Heart right ventricle (tissue), 16 donors: Measurements from ENCODE around the gene BTK. TPM values are rescaled to one million over a fixed set of nuclear protein-coding genes. Genes with fewer than 3 reads are reported as not detected.

Experiments
- ATAC-seq, 8 donors: fragments of 200-7000 bp; cut with Tn5 transposase; one replicate each; pipeline ENCODE4 v1.9.1; 2020; ENCODE audit warnings: mild to moderate bottlenecking in 8 of 8, moderate library complexity in 8 of 8, moderate number of reproducible peaks in 1 of 8
- DNase-seq, 2 donors: peaks; one replicate each; pipeline ENCODE4 v3.0.0-alpha.2; 2020
- H3K27ac ChIP-seq, 10 donors: fragments of 200-600 bp; sonication (generic) in 2 of 10; one replicate each; pipeline versions ENCODE4 v1.5.0 to v1.8.0; 2020 to 2022; ENCODE audit warnings: mild to moderate bottlenecking in 3 of 10
- H3K27me3 ChIP-seq, 7 donors: fragments of 200-600 bp; one replicate each; pipeline ENCODE4 v1.8.0; 2021 to 2022; ENCODE audit warnings: mild to moderate bottlenecking in 2 of 7
- H3K36me3 ChIP-seq, 9 donors: fragments of 200-600 bp; sonication (generic) in 1 of 9; one replicate each; pipeline versions ENCODE4 v1.5.0 to v1.8.0; 2020 to 2022; ENCODE audit warnings: mild to moderate bottlenecking in 2 of 9
- H3K4me1 ChIP-seq, 9 donors: fragments of 200-600 bp; sonication (generic) in 1 of 9; one replicate each; pipeline versions ENCODE4 v1.5.0 to v1.8.0; 2020 to 2022; ENCODE audit warnings: mild to moderate bottlenecking in 4 of 9
- H3K4me3 ChIP-seq, 10 donors: fragments of 200-600 bp; sonication (generic) in 2 of 10; one replicate each; pipeline versions ENCODE4 v1.5.0 to v1.8.0; 2020 to 2022; ENCODE audit warnings: mild to moderate bottlenecking in 7 of 10, moderate library complexity in 2 of 10
- H3K9me3 ChIP-seq, 11 donors: fragments of 200-600 bp in 10 of 11; sonication (generic) in 2 of 11; one replicate each; pipeline versions ENCODE4 v1.5.0 to v1.8.0; 2013 to 2022; ENCODE audit warnings: mild to moderate bottlenecking in 2 of 11, control low read depth in 1 of 11, moderate library complexity in 1 of 11
- WGBS, 2 donors: extraction: QIAGEN DNeasy Blood & Tissue Kit; methylation state at CpG; one replicate each; pipeline ENCODE4 v1.1.7; 2013; ENCODE audit warnings: inconsistent platforms in 1 of 2; 5-methylcytosine and 5-hydroxymethylcytosine counted together
- intact Hi-C, 10 donors: fragments of 100-400 bp; cut with DNase I; formaldehyde crosslinking; loops; one replicate each; pipeline versions ENCODE4 v1.11.1 to v1.14.2; 2022
- polyA plus RNA-seq, 2 donors: library from polyadenylated mRNA; stranded (reverse); fragments of 200-250 nt; gene quantifications; one replicate each; pipeline ENCODE4 v1.2.3, GENCODE V29; 2013
- total RNA-seq, 10 donors: library from RNA; stranded (reverse); fragmentation: NEBNext Ultra II Directional in 3 of 10; extraction: Animal tissue kit (Norgen Biotek cat#: 25700) in 3 of 10; gene quantifications; one replicate each; pipeline versions ENCODE4 v1.2.1 to v1.2.4, GENCODE V29; 2021 to 2023
- TF ChIP-seq, protein P1 (sequence below), 9 donors: fragments of 200-600 bp; sonication (generic) in 2 of 9; IDR thresholded peaks; one replicate each; pipeline versions ENCODE4 v1.5.0 to v1.8.0; 2021 to 2022; ENCODE audit warnings: antibody characterized with exemption in 9 of 9, mild to moderate bottlenecking in 5 of 9, moderate library complexity in 1 of 9
- donor health status: Arrhythmogenic right ventricular cardiomyopathy.
- donor health status: ischemic (EF 13 %, LVEDD 7.1; RV severe dilation, severe dysfunction).
- donor health status: healthy with polysubstance abuse.
- donor health status: DM: no; HTN: yes; CAD: no.
- donor health status: DM: no; HTN: no; CAD: no.
- donor health status: ischemic (EF 25% LVEDD 6.9; RV normal size, moderate dysfunction).
- donor health status: ischemic (EF 25% LVEDD 5.7; RV mildly dilated, moderate dysfunction).
- donor health status: healthy.
- donor health status: DM: yes; HTN: yes; CAD: no.
- donor health status: Ischemic cardiomyopathy.
- donor health status: ischemic (EF 35%, LVEDD 5.7; RV mildly dilated, moderate dysfunction).
- donor health status: nonischemic (EF 11% LVEDD 7.7; RV severe dilation, severe dysfunction).
- donor health status: DM: yes; HTN: yes; CAD: no.
- donor health status: PGD.
- donor health status: ischemic (EF 29% LVEDD 5.4; RV normal size, mild dysfunction).
- donor health status: nonischemic (EF 23%, LVEDD 6.1; RV moderate dilation, normal function).

BTK gene
- total and polyA plus RNA-seq, 12 donors, result 0.47 to 7.0 (median 1.5) TPM

DNA sequence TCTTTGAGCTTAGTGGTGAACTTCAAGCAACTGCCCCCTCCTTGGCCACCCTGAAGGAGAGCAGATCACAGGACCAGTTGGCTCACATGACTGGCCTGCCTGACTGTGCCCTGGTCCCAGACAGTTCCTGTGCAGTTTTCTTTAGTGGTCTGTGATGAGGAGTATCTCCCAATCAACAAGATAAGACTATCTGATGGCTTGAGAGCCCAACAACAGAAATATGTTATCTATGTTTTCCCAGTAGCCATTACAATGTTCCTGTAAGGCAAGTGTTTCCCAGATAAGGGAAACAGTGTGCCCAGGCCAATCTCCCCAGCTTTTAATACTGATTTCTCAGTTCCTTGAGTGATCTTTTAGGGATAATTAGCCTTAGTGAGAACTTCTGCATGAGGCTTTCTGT is 23.2 kb downstream of the BTK start:
- Histone ChIP-seq H3K27me3 (peaks cover 0 to 32% (median 0%) of the 10 kb centered on the region in 7 donors), H3K27ac (no peak overlapping the region), H3K4me3 (no peak overlapping the region), H3K4me1 (no peaks in the 10 kb centered on the region), H3K9me3 (no peaks in the 10 kb centered on the region), H3K36me3 (peaks cover 0 to 10% (median 0%) of the 10 kb centered on the region in 9 donors)
- TF ChIP-seq, protein P1, sequence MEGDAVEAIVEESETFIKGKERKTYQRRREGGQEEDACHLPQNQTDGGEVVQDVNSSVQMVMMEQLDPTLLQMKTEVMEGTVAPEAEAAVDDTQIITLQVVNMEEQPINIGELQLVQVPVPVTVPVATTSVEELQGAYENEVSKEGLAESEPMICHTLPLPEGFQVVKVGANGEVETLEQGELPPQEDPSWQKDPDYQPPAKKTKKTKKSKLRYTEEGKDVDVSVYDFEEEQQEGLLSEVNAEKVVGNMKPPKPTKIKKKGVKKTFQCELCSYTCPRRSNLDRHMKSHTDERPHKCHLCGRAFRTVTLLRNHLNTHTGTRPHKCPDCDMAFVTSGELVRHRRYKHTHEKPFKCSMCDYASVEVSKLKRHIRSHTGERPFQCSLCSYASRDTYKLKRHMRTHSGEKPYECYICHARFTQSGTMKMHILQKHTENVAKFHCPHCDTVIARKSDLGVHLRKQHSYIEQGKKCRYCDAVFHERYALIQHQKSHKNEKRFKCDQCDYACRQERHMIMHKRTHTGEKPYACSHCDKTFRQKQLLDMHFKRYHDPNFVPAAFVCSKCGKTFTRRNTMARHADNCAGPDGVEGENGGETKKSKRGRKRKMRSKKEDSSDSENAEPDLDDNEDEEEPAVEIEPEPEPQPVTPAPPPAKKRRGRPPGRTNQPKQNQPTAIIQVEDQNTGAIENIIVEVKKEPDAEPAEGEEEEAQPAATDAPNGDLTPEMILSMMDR (IDR thresholded peaks at IDR 0.05), result no peak
- ATAC-seq (no peak), DNase-seq (no peak)
- intact Hi-C loops, result no loop called here

DNA sequence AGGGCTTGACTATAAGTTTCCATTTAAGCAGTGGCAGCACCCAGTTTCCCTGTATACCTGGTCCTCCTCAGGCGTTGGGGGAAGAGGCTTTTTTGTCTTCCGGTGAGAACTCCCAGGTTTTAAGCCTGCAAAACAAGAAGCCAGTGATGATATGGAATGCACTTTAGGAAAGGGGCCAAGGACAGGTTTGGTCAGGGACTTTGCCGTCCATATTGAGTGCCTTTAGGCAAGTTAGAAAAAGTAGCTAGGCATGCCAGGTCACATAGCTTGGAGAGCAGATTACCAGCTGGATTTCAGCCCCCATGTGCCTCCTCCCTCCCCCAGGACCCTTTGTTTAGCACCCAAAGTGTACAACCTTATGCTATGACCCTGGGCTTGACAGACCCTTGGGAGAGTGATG is 23.9 kb downstream of the BTK start:
- intact Hi-C loops, result no loop called here
- no peaks in the 10 kb centered on the region for H3K9me3 ChIP-seq
- WGBS, 2 donors, result 85 to 91% methylated on average over 3 of the region's 3 CpGs
- ATAC-seq (no peak), DNase-seq (no peak)
- TF ChIP-seq, protein P1 (IDR thresholded peaks at IDR 0.05), result no peak
- H3K4me3 ChIP-seq, result no peak overlapping the region
- peaks cover 0 to 30% (median 0%) of the 10 kb centered on the region in 7 donors for H3K27me3 ChIP-seq
- H3K4me1 ChIP-seq, result no peaks in the 10 kb centered on the region
- H3K36me3 ChIP-seq, result peaks cover 0 to 10% (median 0%) of the 10 kb centered on the region in 9 donors
- no peak overlapping the region for H3K27ac ChIP-seq

DNA sequence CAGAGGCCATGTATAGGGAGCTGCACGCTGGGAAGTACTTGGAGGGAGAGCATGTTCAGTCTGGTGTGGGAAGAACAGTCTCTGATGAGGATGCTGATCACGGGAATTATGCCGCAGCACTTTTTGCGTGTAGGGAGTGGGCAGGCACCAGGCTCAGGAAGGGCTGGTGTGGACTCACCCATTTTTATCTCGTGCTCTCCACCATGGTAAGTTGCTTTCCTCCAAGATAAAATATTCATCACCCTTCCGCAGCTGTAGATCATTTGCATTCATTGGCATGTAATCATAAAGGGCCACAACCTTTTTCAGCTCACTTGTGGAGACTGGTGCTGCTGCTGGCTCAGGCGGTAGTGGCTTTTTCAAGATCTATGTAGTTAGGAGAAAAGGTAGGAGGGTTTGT is 25.6 kb downstream of the BTK start:
- ATAC-seq (no peak), DNase-seq (no peak)
- H3K27me3 ChIP-seq, result peaks cover 0 to 38% (median 0%) of the 10 kb centered on the region in 7 donors
- no peak overlapping the region for H3K27ac ChIP-seq
- no peaks in the 10 kb centered on the region for H3K4me1 ChIP-seq
- no peaks in the 10 kb centered on the region for H3K9me3 ChIP-seq
- TF ChIP-seq, protein P1 (IDR thresholded peaks at IDR 0.05), result no peak
- H3K4me3 ChIP-seq, result no peak overlapping the region
- 28 to 41% methylated on average over 7 of the region's 7 CpGs for WGBS, 2 donors
- intact Hi-C loops, result no loop called here
- peaks cover 0 to 15% (median 0%) of the 10 kb centered on the region in 9 donors for H3K36me3 ChIP-seq

DNA sequence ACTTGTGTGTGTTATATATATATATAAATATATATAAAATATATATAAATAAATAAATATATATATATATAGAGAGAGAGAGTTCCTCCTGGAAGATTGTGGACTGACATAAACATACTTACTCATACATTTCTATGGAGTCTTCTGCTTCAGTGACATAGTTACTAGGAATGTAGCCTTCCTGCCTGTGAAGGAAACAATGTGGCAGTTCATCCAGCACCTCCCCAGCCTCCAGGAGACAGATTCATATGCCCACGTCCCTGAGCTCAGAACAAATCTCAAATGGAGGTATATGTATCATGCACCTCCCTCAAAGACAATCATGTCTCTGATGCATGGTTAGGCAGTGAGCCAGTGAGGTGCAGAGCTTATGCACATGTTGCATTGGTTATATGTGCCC is 26.0 kb downstream of the BTK start:
- ATAC-seq (no peak), DNase-seq (no peak)
- Histone ChIP-seq H3K36me3 (peaks cover 0 to 15% (median 0%) of the 10 kb centered on the region in 9 donors), H3K4me1 (no peaks in the 10 kb centered on the region), H3K27me3 (peaks cover 0 to 35% (median 0%) of the 10 kb centered on the region in 7 donors), H3K27ac (no peak overlapping the region), H3K4me3 (no peak overlapping the region), H3K9me3 (no peaks in the 10 kb centered on the region)
- intact Hi-C loops, result no loop called here
- 24 to 57% methylated on average over 1 of the region's 1 CpG for WGBS, 2 donors
- TF ChIP-seq, protein P1 (IDR thresholded peaks at IDR 0.05), result no peak
